Measurements from ENCODE around the gene TACSTD2.
"Not testable (repeated sequence)": the region's sequence is repeated elsewhere in the genome, so short reads cannot be mapped to it uniquely, and the experiment has no call there.

Gene TACSTD2

GRCh38 chr1:58587667-58588066 lies 10.6 kb upstream of the TACSTD2 start:
- DNase-seq (ENCODE audit: low spot score) = no peak

- DNase-seq (ENCODE audit: low spot score) = no peak
Observed at GRCh38 chr1:58586271-58586670, 9.2 kb upstream of the TACSTD2 start.

- DNase-seq (ENCODE audit: low spot score) = no peak
Observed at GRCh38 chr1:58585581-58586151, 8.6 kb upstream of the TACSTD2 start.

- peak; percentile 33 for DNase-seq (ENCODE audit: low spot score)
Observed at GRCh38 chr1:58585166-58585565, 8.1 kb upstream of the TACSTD2 start.

GRCh38 chr1:58584082-58584895 lies 7.2 kb upstream of the TACSTD2 start:
- peak; percentile 90 for DNase-seq (ENCODE audit: low spot score)

- no peak for DNase-seq (ENCODE audit: low spot score)
Observed at GRCh38 chr1:58583496-58583895, 6.4 kb upstream of the TACSTD2 start.

GRCh38 chr1:58582143-58582542 lies 5.1 kb upstream of the TACSTD2 start:
- DNase-seq (ENCODE audit: low spot score) = not testable (repeated sequence)

- DNase-seq (ENCODE audit: low spot score) = no peak
Observed at GRCh38 chr1:58581641-58582040, 4.6 kb upstream of the TACSTD2 start.

GRCh38 chr1:58580186-58580585 lies 3.1 kb upstream of the TACSTD2 start:
- DNase-seq (ENCODE audit: low spot score) = no peak

GRCh38 chr1:58577654-58578030 lies 590 bp upstream of the TACSTD2 start:
- no peak for DNase-seq (ENCODE audit: low spot score)

- peak; percentile 44 for DNase-seq (ENCODE audit: low spot score)
Observed at GRCh38 chr1:58576325-58576726, 726 bp downstream of the TACSTD2 start.

GRCh38 chr1:58575551-58576324 lies 1.3 kb downstream of the TACSTD2 start:
- peak; percentile 44 for DNase-seq (ENCODE audit: low spot score)

- no peak for DNase-seq (ENCODE audit: low spot score)
Observed at GRCh38 chr1:58574816-58575215, 2.2 kb downstream of the TACSTD2 start.

GRCh38 chr1:58573705-58574591 lies 3.1 kb downstream of the TACSTD2 start:
- DNase-seq (ENCODE audit: low spot score) = peak; percentile 68

- no peak for DNase-seq (ENCODE audit: low spot score)
Observed at GRCh38 chr1:58573138-58573537, 3.9 kb downstream of the TACSTD2 start.

GRCh38 chr1:58572690-58573089 lies 4.4 kb downstream of the TACSTD2 start:
- no peak for DNase-seq (ENCODE audit: low spot score)

GRCh38 chr1:58571616-58572015 lies 5.4 kb downstream of the TACSTD2 start:
- DNase-seq (ENCODE audit: low spot score) = no peak

- DNase-seq (ENCODE audit: low spot score) = no peak
Observed at GRCh38 chr1:58570817-58571216, 6.2 kb downstream of the TACSTD2 start.

GRCh38 chr1:58570094-58570493 lies 7.0 kb downstream of the TACSTD2 start:
- DNase-seq (ENCODE audit: low spot score) = no peak

- DNase-seq (ENCODE audit: low spot score) = no peak
Observed at GRCh38 chr1:58568911-58569310, 8.1 kb downstream of the TACSTD2 start.

GRCh38 chr1:58568271-58568860 lies 8.7 kb downstream of the TACSTD2 start:
- DNase-seq (ENCODE audit: low spot score) = no peak

GRCh38 chr1:58566339-58566738 lies 10.7 kb downstream of the TACSTD2 start:
- DNase-seq (ENCODE audit: low spot score) = no peak
